OCI-LY1 (cell line): ENCODE data around the gene DUOX1.

Experiments
- CTCF ChIP-seq: fragments of 200-600 bp; sonication (generic), shearing (Covaris generic); IDR thresholded peaks from 2 replicates; pipeline ENCODE4 v1.5.1; 2017; ENCODE audit warnings: mild to moderate bottlenecking, antibody characterized with exemption, low read length, moderate library complexity, mixed read lengths
- EZH2 ChIP-seq: fragments of 200-600 bp; sonication (generic), shearing (Covaris generic); IDR thresholded peaks from 2 replicates; pipeline ENCODE4 v1.8.0; 2017; ENCODE audit warnings: borderline replicate concordance, mixed run types, mild to moderate bottlenecking, antibody characterized with exemption, low read length, moderate library complexity, mixed read lengths

GRCh38 chr15:45131510-45131909 is 1.7 kb downstream of the DUOX1 start:
- TF ChIP-seq CTCF (no peak), EZH2 (no peak)
